RWPE1 (cell line): Measurements from ENCODE around the gene PDE4C.

Experiments used
- CTCF ChIA-PET: fragments of 350-600 bp; sonication (Branson Sonifier 250); formaldehyde crosslinking; extraction: SDS; loops from one replicate; lab custom pipeline; 2021; lab: Yijun Ruan, JAX
- POLR2A ChIA-PET: fragments of 400-600 bp; formaldehyde crosslinking; extraction: SDS; loops from one replicate; lab custom pipeline; 2020; ENCODE audit warnings: antibody characterized with exemption; ENCODE audit not compliant: low non-redundant PET; lab: Yijun Ruan, JAX
- DNase-seq: peaks from one replicate; pipeline ENCODE4 v3.0.0; 2012; ENCODE audit warnings: low spot score
- H3K27ac ChIP-seq: fragments of 450-650 bp; 2 replicates; pipeline ENCODE4 v1.5.1; 2017
- TF ChIP-seq, protein P1 (sequence below): fragments of 450-650 bp; conservative IDR thresholded peaks from 2 replicates; pipeline ENCODE4 v1.5.1; 2017; ENCODE audit warnings: low read depth, mild to moderate bottlenecking

Gene PDE4C

DNA sequence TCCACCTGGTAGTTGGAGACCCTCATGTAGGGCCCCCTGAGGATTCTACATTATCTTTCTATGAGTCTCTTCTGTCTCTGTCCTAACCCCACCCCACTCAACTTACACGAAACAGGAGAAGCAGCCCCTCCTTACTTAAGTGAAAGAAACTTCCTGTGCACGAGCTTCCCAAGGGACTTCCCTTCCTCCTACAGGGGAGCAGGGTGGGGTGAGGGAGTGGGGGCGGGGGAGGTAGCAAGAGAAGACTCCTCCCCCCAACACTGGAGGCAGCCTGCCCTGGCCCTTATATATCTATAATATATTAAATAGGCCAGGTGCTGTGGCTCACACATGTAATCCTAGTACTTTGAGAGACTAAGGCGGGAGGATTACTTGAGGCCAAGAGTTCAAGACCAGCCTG lies 5.5 kb upstream of the PDE4C start:
- ChIA-PET CTCF (interaction anchor here (1.2 kb wide), 1 partner anchor 17 kb away, joined by 3 read pairs; no protein-coding TSS in a partner anchor), POLR2A (interaction anchor here (0.8 kb wide), 1 partner anchor 34 kb away, joined by 3 read pairs; no protein-coding TSS in a partner anchor)
- TF ChIP-seq, protein P1, sequence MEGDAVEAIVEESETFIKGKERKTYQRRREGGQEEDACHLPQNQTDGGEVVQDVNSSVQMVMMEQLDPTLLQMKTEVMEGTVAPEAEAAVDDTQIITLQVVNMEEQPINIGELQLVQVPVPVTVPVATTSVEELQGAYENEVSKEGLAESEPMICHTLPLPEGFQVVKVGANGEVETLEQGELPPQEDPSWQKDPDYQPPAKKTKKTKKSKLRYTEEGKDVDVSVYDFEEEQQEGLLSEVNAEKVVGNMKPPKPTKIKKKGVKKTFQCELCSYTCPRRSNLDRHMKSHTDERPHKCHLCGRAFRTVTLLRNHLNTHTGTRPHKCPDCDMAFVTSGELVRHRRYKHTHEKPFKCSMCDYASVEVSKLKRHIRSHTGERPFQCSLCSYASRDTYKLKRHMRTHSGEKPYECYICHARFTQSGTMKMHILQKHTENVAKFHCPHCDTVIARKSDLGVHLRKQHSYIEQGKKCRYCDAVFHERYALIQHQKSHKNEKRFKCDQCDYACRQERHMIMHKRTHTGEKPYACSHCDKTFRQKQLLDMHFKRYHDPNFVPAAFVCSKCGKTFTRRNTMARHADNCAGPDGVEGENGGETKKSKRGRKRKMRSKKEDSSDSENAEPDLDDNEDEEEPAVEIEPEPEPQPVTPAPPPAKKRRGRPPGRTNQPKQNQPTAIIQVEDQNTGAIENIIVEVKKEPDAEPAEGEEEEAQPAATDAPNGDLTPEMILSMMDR: no peak
- DNase-seq: no peak
- H3K27ac ChIP-seq: no peak overlapping the region

DNA sequence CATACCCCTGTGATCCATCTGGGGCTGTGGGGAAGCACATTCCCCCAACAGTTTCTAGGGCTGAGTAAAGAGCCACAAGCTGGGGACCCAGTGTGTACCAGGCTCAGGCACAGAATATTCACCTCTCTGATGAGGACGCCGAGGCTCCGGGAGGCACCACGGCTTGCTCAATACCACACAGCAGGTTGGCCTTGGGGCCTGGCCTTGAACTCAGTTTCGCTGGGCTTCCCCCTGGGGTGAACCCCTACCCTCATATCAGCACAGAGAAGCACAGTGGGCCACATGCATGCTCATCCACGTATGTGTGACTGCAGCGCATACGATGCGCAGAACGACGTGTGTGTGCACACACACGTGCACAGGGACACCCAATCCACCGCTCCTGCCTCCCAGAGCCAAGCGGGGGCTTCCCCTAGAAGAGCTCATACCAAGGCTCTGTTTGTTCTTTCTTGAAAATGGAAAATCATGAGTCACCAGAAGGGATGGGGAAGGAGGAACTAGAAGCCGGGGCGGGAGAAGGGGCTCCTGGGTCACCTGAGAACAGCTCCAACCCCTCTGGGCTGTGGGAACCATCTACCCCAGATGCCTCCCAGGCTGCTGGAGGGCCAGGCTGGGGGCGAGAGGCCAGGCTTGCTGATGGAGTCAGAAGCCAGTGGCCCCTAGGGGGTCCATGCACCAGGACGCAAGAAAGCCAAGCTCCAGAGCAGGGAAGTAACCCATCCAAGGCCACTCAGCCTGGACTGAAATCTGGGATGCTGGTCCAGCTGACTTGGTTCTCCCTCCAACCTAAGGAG lies 4.9 kb upstream of the PDE4C start:
- no peak overlapping the region for H3K27ac ChIP-seq
- ChIA-PET CTCF (interaction anchor here (0.7 to 1.2 kb wide), 2 partner anchors 18 to 20 kb away, joined by 3 to 6 read pairs; no protein-coding TSS in a partner anchor), POLR2A (interaction anchor here (0.8 kb wide), 1 partner anchor 33 kb away, joined by 3 read pairs; no protein-coding TSS in a partner anchor)
- no peak for DNase-seq
- TF ChIP-seq, protein P1: no peak

DNA sequence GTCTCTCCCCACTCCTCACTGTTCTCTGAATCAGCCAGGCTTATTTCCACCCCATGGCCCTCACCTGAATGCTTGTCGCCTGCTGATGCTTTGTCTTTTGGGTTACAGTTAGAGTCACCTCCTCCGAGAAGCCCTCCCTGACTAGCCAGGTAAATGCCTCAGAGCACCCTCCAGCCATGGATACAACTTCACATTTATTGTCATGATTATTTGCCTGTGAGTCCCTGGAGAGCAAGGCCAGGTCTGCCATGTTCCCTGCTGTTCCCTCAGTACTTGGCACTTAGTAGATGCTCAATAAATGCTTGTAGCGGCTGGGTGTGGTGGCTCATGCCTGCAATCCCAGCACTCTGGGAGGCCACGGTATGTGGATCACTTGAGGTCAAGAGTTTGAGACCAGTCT lies 3.7 kb upstream of the PDE4C start:
- H3K27ac ChIP-seq: no peak overlapping the region
- POLR2A ChIA-PET: no interaction called here
- no peak for DNase-seq
- TF ChIP-seq, protein P1: no peak
- CTCF ChIA-PET: no interaction called here

DNA sequence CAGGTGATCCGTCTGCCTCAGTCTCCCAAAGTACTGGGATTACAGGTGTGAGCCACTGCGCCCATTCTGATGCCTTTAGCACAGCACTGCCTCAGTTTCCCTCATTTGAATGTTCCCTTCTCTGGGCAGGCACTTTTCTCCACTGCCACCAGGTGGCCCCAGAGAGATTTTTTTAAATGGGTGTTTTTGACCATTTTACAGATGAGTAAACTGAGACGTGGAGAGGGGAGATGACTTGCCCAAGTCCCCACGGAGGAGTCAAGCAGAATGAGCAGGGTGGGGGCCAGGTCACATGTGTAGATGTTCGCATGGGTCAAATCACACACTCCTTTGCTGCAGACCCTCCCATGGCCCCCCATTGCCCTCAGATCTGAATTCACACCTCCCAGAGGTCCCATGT lies 3.2 kb upstream of the PDE4C start:
- POLR2A ChIA-PET: no interaction called here
- TF ChIP-seq, protein P1: no peak; the same call in 1 of the 2 replicates
- CTCF ChIA-PET: no interaction called here

DNA sequence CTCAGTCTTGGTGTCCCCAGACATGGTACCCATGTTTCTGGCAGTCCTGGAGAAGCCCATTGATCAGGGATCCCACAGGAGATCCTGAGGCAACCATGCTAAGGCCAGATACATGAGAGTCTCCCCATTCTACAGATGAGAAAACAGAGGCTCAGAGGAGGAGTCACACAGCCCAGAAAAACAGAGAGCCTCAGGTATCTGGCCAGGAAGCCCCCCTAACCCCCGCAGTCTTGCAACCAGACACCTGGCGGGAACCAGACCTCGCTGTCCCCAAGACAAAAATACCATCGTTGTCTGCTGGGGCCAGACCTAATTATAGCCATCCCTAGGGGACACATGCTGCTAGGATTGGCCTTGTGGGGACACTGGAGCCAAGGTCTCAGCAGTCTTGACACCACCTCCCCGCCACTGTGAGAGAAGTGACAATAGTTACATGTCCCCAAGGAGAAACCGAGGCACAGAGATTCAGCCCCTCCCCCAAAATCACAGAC lies 1.6 kb upstream of the PDE4C start:
- H3K27ac ChIP-seq: no peak overlapping the region
- ChIA-PET POLR2A (no interaction called here), CTCF (no interaction called here)
- no peak for DNase-seq
- TF ChIP-seq, protein P1: no peak

More for the DNA sequence above, 3.2 kb upstream of the PDE4C start:
- H3K27ac ChIP-seq: no peak overlapping the region
- DNase-seq: no peak

DNA sequence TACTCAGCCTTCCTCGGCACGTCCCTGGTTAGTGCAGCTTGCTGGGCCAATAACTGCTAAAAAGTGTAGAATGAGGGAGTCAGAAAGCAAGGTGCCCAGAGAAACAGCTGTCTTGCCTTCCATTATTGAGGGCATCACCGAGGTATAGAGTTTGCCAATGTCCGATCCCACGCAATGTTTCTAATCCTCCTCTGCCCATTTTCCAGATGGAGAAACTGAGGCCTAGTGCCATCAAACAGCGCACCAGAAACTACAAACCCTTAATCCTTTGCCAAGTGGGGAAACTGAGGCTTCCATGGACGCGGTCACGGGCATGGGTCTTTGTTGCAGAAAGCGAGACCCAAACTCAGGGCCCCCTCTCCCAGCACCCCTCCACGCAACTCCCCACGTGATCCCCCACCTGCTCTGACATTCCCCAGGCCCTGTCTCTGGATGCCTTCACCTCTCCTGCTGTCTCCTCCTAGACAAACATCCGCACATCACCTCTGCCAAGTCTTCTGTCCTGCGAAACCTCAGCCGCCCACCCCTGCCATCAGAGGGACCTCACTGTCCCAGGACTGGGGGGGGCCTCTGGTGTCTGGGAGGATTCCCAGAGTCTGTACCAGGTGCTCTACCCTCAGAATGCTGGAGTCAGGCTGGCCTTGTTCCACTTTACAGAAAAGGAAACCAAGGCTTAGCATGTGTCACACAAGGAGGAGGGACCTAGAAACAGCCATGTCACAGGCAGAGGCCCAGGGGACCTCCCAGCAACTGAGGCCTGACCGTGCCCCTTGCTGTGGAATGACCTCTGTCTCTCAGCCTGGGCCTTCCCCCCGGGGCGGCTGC lies 930 bp upstream of the PDE4C start:
- DNase-seq: no peak
- no peak overlapping the region for H3K27ac ChIP-seq
- POLR2A ChIA-PET: no interaction called here
- TF ChIP-seq, protein P1: no peak
- CTCF ChIA-PET: no interaction called here
